HG03571 (cell line): ENCODE measurements around the gene KDELR1.
"Not testable (repeated sequence)": the region's sequence is repeated elsewhere in the genome, so short reads cannot be mapped to it uniquely, and the experiment has no call there.

Source experiments
- ATAC-seq: cut with Tn5 transposase; IDR thresholded peaks from one replicate; pipeline ENCODE4 v1.9.1; 2021; ENCODE audit not compliant: unreplicated experiment

Gene KDELR1

DNA sequence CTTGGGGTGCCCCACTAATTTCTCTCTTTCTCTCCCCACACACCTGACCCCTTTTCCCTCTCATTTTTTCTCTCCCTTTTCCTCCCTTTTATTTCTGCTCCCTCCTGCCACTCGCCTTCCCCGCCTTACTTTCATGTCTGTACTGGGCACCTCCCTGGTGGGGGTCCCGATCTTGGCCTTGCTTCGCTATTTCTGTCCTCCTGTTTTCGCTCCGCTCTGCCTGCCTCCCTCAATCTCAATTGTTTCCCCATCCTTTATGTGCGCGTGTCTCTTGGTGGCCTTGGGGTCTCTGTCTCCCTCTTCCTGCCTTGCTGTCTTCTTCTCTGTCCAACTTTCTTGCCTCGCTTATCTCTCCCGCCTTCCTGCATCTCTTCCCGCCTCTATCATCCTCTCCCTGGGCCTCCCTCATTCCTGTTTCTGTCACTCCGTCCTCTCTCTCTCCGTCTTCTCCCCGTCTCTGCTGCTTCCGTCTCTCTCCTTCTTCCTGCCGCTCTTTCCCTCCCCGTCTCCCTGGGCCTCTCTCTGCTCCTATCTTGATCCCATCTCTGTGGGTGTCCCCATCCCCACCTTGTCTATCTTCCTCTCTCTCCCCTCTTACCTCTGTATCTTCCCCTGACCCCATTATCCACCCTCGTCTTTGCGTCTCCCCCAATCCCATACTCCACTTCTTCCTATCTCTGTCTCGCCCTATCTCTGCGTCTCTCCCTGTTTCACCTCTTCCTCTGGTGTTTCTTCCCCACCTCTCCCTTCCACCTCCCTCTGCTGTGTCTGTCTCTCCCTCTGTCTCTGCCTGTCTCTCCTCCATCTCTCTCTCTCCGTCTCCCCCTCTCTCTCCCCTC, 6.1 kb upstream of the KDELR1 start:
- no peak for ATAC-seq

DNA sequence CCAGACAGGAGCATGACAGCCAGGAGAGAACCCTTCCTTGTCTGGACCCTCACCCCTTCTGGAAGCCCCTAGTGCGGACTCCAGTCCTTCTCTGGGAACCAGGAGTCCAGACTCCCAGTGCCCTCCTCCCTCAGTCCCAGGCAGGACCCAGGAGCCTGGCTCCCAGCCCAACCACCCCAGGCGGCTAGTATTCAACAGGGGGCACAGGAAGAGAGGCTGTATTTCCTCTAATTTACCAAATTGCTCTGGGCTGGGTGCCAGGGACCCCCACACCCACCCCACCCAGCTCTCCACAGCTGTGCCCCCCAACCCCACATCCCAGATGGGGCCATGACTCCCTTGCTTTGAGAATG, 5.4 kb upstream of the KDELR1 start:
- ATAC-seq: no peak

GRCh38 chr19:48396016-48396823, 4.9 kb upstream of the KDELR1 start:
- ATAC-seq: no peak

- ATAC-seq: no peak
Measured at GRCh38 chr19:48395499-48395898, 4.1 kb upstream of the KDELR1 start.

- no peak for ATAC-seq
Measured at GRCh38 chr19:48395170-48395455, 3.8 kb upstream of the KDELR1 start.

- ATAC-seq: no peak
Measured at GRCh38 chr19:48394331-48395169, 3.2 kb upstream of the KDELR1 start.

DNA sequence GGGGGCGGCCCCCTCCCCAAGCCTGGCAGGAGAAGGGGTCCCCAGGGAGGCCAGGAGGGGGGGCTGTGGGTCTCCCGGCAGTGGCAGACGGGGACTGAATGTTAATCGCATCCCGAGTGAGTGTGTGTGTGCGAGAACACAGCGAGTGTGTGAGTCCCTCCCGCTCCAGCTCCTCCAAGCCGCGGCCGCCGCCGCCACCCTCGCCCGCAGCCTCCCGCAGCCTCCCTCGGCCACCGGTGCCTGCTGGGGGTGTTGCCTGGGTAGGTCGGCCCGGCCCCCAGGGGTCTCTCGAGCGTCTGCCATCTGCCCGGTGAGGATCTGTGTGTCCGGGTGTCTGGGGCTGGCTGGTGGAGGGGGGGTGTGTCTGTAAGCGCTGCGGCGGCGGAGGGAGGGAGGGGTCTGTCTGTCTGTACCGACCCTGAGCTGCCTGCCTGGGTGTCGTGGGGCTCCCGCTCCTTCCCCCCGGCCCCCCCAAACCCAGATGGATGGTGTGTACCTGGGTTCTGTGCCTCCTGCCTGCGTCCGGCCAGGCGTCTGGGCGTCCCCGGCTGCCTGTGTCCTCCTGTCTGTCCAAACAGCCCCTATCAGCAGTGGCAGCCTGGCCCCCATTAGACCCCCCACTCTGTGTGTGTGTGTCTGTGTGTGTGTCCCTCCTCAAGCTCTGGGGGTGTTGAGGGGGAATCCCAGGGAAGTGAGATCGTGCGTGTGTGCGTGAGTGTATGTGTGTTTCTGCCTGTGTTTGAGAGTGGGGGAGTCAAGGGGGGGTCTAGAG, 2.4 kb upstream of the KDELR1 start, which contains the start of gene GRIN2D:
TSS of gene GRIN2D (plus strand) at position 110 of the 772 bp plus-strand sequence. CDS start 4,725 bp downstream, outside the sequence.
- ATAC-seq: no peak

GRCh38 chr19:48392860-48393558, 1.7 kb upstream of the KDELR1 start:
- ATAC-seq: no peak

DNA sequence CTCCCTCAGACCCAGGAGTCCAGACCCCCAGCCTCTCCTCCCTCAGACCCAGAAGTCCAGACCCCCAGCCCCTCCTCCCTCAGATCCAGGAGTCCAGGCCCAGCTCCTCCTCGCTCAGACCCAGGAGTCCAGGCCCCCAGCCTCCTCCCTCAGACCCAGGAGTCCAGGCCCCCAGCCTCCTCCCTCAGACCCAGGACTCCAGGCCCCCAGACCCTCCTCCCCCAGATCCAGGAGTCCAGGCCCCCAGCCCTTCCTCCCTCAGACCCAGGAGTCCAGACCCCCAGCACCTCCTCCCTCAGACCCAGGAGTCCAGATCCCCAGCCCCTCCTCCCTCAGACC, 624 bp upstream of the KDELR1 start:
- ATAC-seq: not testable (repeated sequence)

- ATAC-seq: no peak
Measured at GRCh38 chr19:48390188-48391099, 907 bp downstream of the KDELR1 start.

GRCh38 chr19:48386981-48387380, 4.4 kb downstream of the KDELR1 start:
- ATAC-seq: no peak

GRCh38 chr19:48385461-48386087, 5.8 kb downstream of the KDELR1 start:
- no peak for ATAC-seq

DNA sequence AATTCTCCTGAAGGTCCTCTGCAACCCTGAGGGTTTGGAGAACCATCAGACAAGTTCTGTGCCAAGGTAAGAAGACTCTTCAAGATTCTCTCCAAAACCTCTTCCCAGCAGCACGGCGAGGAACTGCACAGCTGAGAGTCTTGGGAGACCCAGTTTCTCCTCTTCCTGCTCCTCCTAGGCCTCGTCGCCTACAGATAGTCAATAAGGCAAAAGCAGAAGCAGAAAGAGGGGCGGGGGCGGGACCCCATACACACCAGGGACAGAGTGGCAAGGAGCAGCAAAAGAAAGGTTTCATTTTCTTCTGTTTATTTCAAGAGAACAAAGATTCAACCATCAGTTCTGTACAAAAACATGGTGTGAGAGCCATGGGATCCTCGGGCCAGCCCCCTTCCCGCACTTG, 9.1 kb downstream of the KDELR1 start:
- no peak for ATAC-seq

DNA sequence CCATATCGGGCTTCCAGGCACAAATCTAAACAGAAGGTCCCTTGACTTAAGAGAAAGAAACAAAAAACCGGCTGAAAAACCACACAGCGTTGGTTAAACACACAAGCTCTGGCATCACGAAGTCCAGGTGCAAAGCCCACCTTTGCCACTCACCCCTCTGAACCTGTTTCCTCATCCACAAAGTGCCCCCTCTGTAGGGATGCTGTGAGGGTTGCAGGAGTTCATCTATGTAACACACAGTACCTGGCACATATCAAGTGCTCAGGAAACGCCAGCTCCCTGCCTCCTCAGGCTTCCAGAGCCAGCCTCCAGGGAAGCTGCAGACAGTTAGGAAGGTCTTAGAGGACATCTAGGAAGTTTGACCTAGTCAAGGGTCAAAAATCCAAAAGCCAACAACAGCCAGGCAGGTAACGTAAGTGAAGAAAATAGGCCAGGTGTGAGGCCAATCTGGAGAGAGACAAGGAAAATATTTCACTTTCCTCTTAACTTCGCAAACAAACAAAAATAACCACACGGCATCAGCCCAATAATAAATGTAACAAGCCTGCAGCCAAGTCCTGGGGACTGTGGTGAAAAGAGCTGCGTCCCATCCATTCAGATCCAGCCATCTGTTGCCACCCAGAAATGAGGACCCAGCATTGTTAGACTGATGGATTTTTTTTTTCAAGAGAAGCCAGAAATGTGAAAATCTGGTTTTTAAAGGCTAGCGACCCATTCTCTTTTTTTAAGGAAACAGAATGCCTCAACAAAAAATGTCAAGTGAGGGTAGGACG, 10.0 kb downstream of the KDELR1 start:
- no peak for ATAC-seq

DNA sequence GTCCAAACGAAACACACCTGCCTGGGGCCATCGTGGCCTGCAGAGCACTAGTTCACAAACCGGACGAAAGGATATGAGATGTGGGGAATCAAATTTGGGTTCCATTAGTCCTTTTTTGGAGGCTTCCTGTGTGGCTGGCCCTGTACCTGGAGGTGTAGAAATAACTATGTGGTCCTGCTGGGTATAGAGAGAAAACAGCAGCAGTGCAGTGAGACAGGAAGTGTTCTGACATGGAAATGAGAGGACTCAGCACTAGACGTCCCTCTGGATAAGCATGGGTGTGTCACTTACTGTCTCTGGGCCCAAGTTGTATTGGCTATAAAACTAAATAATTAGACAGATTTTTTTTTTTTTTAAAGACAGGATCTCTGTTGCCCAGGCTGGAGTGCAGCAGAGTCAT, 12.3 kb downstream of the KDELR1 start:
- no peak for ATAC-seq

GRCh38 chr19:48378194-48378570, 13.2 kb downstream of the KDELR1 start:
- ATAC-seq: no peak

DNA sequence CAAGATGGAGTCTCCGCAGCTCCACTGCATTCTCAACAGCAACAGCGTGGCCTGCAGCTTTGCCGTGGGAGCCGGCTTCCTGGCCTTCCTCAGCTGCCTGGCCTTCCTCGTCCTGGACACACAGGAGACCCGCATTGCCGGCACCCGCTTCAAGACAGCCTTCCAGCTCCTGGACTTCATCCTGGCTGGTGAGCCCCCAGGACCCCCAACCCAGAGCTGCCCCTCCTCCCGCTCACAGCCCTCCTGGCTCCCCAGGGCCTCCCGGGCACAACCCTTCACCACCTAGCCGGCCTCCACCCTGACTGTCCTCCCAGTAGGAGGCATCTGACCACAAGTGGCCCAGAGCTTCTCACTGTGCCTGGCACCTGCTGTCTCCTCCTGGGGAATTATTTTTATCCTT, 17.8 kb downstream of the KDELR1 start:
- ATAC-seq: no peak

GRCh38 chr19:48372904-48373303, 18.4 kb downstream of the KDELR1 start:
- ATAC-seq: no peak
